GM06990 (cell line): ENCODE results near the gene TMEM220.

Experiments used
- DNase-seq: peaks from one replicate; pipeline ENCODE4 v3.0.0-alpha.2; 2011; ENCODE audit not compliant: insufficient read length; ENCODE audit errors: extremely low read depth
- H3K27me3 ChIP-seq: replicated peaks from 2 replicates; pipeline ENCODE4 v1.6.0; 2011; ENCODE audit warnings: low read length; ENCODE audit not compliant: control insufficient read depth, insufficient read depth
- H3K36me3 ChIP-seq: 2 replicates; pipeline ENCODE4 v1.5.1; 2011; ENCODE audit warnings: low read length; ENCODE audit not compliant: control insufficient read depth, insufficient read depth
- H3K4me3 ChIP-seq: replicated peaks from 2 replicates; pipeline ENCODE4 v1.5.1; 2011; ENCODE audit warnings: low read depth, mild to moderate bottlenecking, control low read depth, low read length
- TF ChIP-seq, protein P1 (sequence below): IDR thresholded peaks from 2 replicates; pipeline ENCODE4 v1.5.1; 2011; ENCODE audit warnings: low read length, control low read depth, mild to moderate bottlenecking, inconsistent platforms; ENCODE audit not compliant: insufficient read depth, poor library complexity, severe bottlenecking

The TMEM220 gene

DNA sequence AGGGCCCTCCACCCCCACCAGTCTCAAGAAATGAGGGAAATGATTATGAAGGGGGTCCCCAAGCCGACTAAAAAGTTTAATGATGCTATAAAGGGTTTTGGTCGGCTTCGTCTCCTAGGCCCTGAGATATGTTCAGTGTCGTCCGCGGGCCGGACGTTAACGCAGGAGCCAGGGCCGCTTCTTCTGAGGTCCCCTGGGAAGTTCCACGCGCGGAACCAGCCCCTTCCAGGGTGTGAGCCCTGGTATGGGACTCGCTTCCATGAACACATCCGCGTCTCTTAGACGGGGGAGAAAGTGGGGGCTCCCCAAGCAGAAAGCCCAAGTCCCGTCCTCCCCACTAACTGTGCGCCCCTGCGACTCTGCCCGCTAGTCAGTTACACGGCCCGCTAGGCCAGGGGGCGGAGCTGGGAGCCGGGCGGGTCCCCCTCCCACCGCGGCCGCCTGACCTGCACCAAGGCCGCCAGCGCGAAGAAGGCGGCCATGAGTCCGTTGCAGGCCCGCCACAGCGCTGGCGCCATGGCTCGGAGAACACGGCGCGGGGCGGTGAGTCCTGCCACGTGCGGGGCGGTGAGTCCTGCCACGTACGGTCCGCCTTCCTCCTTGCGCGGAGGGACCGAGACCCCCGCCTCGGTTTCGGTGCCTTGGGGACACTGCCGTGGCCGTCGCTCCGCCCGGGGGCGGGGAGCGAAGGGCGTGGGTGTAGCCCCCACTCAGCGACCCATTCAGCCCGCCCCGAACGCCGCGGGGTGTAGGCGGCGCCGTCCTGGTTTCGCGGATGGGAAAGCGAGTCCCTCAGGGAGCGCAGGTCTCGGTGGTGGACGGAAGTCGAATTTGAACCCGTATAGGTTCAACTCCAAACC is at the start of gene TMEM220:
Gene TMEM220 (minus strand): TSS at position 690 of the 860 bp plus-strand sequence. CDS start 172 bp downstream, at position 518.
- H3K27me3 ChIP-seq, result no peaks in the 10 kb centered on the region
- no peaks in the 10 kb centered on the region for H3K36me3 ChIP-seq
- TF ChIP-seq, protein P1, sequence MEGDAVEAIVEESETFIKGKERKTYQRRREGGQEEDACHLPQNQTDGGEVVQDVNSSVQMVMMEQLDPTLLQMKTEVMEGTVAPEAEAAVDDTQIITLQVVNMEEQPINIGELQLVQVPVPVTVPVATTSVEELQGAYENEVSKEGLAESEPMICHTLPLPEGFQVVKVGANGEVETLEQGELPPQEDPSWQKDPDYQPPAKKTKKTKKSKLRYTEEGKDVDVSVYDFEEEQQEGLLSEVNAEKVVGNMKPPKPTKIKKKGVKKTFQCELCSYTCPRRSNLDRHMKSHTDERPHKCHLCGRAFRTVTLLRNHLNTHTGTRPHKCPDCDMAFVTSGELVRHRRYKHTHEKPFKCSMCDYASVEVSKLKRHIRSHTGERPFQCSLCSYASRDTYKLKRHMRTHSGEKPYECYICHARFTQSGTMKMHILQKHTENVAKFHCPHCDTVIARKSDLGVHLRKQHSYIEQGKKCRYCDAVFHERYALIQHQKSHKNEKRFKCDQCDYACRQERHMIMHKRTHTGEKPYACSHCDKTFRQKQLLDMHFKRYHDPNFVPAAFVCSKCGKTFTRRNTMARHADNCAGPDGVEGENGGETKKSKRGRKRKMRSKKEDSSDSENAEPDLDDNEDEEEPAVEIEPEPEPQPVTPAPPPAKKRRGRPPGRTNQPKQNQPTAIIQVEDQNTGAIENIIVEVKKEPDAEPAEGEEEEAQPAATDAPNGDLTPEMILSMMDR, result no peak
- DNase-seq, result peak; percentile 75
- H3K4me3 ChIP-seq, result peak within 1 kb of the TSS; percentile 67

DNA sequence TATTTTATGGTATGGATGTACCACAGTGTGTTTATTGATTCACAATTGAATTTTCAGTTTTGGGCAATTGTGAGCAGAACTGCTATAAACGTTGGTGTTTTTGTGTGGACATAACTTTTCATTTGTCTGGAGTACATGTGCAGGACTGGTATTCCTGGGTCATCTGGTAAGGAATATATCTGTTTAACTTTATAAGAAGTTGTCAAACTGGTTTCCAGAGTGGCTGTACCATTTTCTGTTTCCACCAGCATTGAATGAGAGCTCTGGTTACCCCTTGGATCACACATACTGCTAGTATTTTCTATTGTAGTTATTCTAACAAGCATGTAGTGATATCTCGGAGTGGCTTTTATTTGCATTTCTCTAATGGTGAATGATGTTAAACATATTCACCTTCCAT is 49.8 kb upstream of the TMEM220 start:
- TF ChIP-seq, protein P1, result no peak
- DNase-seq, result no peak
- H3K4me3 ChIP-seq, result no peak overlapping the region

DNA sequence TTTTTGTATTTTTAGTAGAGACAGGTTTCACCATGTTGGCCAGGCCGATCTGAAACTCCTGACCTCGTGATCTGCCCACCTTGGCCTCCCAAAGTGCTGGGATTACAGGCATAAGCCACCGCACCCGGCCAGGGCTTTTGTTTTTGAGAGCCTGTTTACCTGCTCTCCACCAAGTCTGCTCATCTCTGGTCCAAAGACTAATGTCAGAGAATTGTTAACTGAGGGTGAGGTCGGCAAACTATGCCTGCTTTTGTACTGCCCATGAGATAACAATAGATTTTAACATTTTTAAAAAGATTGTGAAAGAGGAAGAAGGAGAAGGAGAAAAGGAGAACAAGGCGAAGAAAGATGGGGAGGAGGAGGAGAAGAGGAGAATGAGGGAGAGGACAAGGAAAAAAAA is 48.1 kb upstream of the TMEM220 start:
- H3K27me3 ChIP-seq, result no peaks in the 10 kb centered on the region
- TF ChIP-seq, protein P1, result no peak
- no peak for DNase-seq
- no peaks in the 10 kb centered on the region for H3K36me3 ChIP-seq
- no peak overlapping the region for H3K4me3 ChIP-seq

More for the DNA sequence above, 49.8 kb upstream of the TMEM220 start:
- Histone ChIP-seq H3K36me3 (no peaks in the 10 kb centered on the region), H3K27me3 (no peaks in the 10 kb centered on the region)

DNA sequence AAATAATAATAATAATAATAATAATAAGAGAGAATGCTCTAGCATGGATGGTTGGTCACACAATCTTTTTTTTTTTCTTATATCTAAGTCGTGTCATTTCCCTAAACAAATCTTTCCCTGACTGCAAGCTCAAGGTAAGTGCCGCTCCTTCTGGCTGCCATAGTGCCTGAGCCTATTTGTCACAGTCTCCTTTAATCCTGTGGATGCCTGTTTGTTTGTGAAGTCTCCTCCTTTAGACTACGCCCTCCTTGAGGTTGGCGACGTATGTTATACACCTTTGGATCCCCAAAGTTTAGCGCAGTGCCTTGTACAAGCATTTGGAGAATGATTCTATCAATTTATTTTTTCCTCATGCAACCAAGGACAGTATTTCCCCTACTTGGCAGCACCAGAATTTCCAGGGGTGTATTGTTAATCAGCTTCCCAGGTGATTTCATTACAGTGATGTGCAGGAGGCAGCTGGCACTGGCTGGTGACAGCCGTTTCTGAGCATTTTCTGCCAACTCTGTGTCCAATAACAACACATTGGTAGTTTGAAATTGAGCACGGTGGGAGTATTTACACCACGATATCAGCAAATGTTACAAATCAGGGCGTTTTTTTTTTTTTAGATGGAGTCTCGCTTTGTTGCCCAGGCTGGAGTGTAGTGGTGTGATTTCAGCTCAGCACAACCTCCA is 47.4 kb upstream of the TMEM220 start:
- Histone ChIP-seq H3K4me3 (no peak overlapping the region), H3K36me3 (no peaks in the 10 kb centered on the region), H3K27me3 (no peaks in the 10 kb centered on the region)
- no peak for DNase-seq
- TF ChIP-seq, protein P1, result no peak

DNA sequence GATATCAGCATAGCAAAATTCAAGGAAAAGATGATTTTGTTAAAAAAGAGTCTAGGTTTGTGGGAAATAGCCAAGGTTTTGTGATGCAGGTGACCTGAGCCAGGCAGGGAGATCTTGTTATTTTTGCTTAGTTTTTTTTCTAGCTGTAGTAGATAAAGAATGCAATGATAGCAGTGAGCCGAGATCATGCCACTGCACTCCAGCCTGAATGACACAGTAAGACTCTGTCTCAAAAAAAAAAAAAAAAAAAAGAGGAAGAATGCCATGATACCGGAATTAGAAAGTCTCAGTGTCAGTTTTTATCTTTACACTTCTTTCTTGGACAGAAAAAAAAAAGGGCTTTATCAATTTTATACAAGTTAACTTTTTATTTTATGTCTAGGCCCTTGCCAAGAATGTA is 46.6 kb upstream of the TMEM220 start:
- H3K27me3 ChIP-seq, result no peaks in the 10 kb centered on the region
- TF ChIP-seq, protein P1, result no peak
- no peak for DNase-seq
- H3K4me3 ChIP-seq, result no peak overlapping the region
- no peaks in the 10 kb centered on the region for H3K36me3 ChIP-seq
